HS-5 (cell line): ENCODE results near the gene CRYBG2.

ENCODE experiments used
- DNase-seq: peaks from one replicate; pipeline ENCODE4 v3.0.0-alpha.2; 2012; ENCODE audit warnings: low read depth

CRYBG2 gene

GRCh38 chr1:26279456-26280332, 74.2 kb downstream of the CRYBG2 start, which contains the start of gene SH3BGRL3:
SH3BGRL3 (plus strand) TSS chr1:26280086; CDS start chr1:26280156, 70 bp downstream.
- no peak for DNase-seq

DNA sequence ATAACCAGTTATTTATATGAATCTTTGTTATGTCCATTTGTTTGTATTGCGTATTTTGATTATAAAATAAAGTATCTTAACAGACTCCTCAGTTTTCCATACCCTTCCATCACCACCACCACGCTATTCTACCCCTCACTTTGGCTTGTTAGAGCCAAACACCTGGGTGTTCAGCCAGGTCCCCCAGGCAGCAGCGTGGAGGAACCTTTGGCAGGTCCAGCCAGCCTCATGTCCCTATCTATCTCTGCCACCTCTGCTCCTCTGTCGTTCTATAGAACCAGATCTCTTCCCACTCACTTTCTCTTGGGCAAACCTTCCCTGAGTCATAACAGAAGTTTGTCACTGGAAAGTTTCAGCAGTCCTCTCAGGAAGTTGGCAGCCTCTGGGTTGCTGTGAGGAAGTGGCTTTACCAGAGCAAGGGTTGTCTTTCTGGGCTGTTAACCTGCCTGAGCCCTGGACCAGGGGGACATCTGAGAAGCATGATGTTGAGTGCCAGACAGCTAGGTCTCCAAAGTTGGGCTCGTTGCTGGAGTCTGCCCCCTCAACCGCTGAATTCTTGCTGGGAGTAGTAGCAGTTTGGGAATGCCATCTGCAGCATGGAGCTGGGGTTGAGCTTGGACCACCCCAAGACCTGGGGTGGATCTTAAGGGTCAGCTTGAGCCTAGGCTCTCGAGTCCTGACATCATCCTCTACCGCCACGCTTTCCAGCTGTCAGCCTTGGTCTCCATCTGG, 75.0 kb downstream of the CRYBG2 start:
- DNase-seq, result no peak

GRCh38 chr1:26278303-26278702, 75.6 kb downstream of the CRYBG2 start:
- no peak for DNase-seq

GRCh38 chr1:26277719-26278118, 76.2 kb downstream of the CRYBG2 start:
- no peak for DNase-seq

DNA sequence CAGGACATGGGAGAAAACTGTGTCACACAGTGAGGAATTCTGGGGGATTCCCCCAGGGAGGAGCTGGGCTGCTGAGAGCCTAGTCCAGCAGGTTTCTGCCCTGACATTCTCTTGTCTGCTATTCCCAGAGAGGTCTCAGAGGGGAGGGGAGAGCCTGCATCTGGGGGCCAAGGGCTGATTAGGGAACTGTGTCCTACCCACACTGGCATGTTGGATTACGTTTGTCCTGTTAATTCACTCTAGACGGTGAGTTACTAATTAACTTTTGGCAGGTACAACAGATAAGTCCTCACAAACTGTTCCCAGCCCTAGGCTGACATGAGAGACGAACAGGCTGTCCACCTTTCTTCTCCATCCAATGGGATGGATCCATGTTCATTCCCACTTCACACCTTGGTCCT, 76.7 kb downstream of the CRYBG2 start:
- DNase-seq, result no peak

GRCh38 chr1:26276432-26276838, 77.5 kb downstream of the CRYBG2 start:
- DNase-seq, result no peak

GRCh38 chr1:26275580-26276431, 78.1 kb downstream of the CRYBG2 start:
- peak; percentile 91 for DNase-seq

DNA sequence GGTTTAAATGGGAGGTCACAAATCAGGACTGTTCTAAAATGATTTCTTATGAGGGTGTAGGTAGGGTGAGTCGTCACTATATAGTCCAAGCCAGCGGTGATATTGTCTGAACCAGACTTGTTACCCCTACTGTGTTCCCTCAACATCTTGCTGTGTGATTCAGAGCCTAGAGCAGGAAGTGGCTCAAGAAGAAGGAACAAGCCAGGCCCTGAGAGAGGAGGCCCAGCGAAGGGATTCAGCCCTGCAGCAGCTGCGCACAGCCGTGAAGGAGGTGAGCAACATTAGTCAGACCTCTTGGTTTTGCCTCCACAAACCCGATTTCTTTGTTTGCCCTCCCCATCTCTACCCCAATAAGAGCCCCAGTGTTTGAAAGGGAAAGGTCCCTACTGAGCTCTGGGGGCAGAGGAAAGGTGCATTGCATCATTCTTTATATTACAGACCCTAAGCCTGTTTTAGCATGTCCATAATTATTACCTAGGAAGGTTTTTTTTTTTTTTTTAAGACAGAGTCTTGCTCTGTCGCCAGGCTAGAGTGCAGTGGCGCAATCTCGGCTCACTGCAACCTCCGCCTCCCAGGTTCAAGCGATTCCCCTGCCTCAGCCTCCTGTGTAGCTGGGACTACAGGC, 79.0 kb downstream of the CRYBG2 start:
- DNase-seq, result no peak
